Aorta (tissue), 5 donors: ENCODE measurements around the gene DIS3. TPM values are rescaled to one million over a fixed set of nuclear protein-coding genes. Genes with fewer than 3 reads are reported as not detected.
"Not testable (repeated sequence)": the region's sequence is repeated elsewhere in the genome, so short reads cannot be mapped to it uniquely, and the experiment has no call there.

Source experiments
- ATAC-seq: fragments of 200-7000 bp; cut with Tn5 transposase; one replicate; pipeline ENCODE4 v1.9.1; 2022; ENCODE audit warnings: moderate library complexity; ENCODE audit not compliant: low FRiP score
- DNase-seq, 2 donors: peaks; one replicate each; pipeline ENCODE4 v3.0.0-alpha.2; 2020
- H3K27ac ChIP-seq, 2 donors: one replicate each; pipeline ENCODE4 v1.5.1; 2013; ENCODE audit warnings: low read length in 2 of 2, mild to moderate bottlenecking in 2 of 2, moderate library complexity in 2 of 2, control low read depth in 1 of 2, inconsistent platforms in 1 of 2, low read depth in 1 of 2
- H3K27me3 ChIP-seq, 2 donors: one replicate each; pipeline ENCODE4 v1.6.1; 2013; ENCODE audit warnings: control low read depth in 1 of 2, low read length in 1 of 2, mild to moderate bottlenecking in 1 of 2, moderate library complexity in 1 of 2; ENCODE audit not compliant: insufficient read depth in 2 of 2, control insufficient read depth in 1 of 2
- H3K36me3 ChIP-seq, 2 donors: one replicate each; pipeline ENCODE4 v1.6.1; 2013; ENCODE audit warnings: control low read depth in 1 of 2, low read length in 1 of 2, mild to moderate bottlenecking in 1 of 2; ENCODE audit not compliant: insufficient read depth in 2 of 2, control insufficient read depth in 1 of 2
- H3K4me1 ChIP-seq, 2 donors: one replicate each; pipeline ENCODE4 v1.6.1; 2013; ENCODE audit warnings: low read length in 2 of 2, control low read depth in 1 of 2, mild to moderate bottlenecking in 1 of 2, moderate library complexity in 1 of 2; ENCODE audit not compliant: insufficient read depth in 2 of 2, control insufficient read depth in 1 of 2
- H3K4me3 ChIP-seq, 2 donors: one replicate each; pipeline ENCODE4 v1.5.1; 2013; ENCODE audit warnings: low read length in 2 of 2, control low read depth in 1 of 2, mild to moderate bottlenecking in 1 of 2
- H3K9me3 ChIP-seq: one replicate; pipeline ENCODE4 v1.6.1; 2013; ENCODE audit warnings: mild to moderate bottlenecking, low read length; ENCODE audit not compliant: control insufficient read depth
- WGBS, 2 donors: extraction: QIAGEN DNeasy Blood & Tissue Kit; methylation state at CpG; one replicate each; pipeline ENCODE4 v1.1.7; 2013; 5-methylcytosine and 5-hydroxymethylcytosine counted together
- intact Hi-C, 2 donors: fragments of 100-400 bp; cut with DNase I; formaldehyde crosslinking; loops; one replicate each; pipeline versions ENCODE4 v1.14.2 to v1.15.0; 2022
- polyA plus RNA-seq, 2 donors: library from polyadenylated mRNA; stranded (reverse); fragments of 200-250 nt; gene quantifications; one replicate each; pipeline ENCODE4 v1.2.3, GENCODE V29; 2013
- total RNA-seq, 2 donors: library from RNA; stranded (reverse); fragmentation: NEBNext Ultra II Directional; extraction: Animal tissue kit (Norgen Biotek cat#: 25700); gene quantifications; one replicate each; pipeline ENCODE4 v1.2.1, GENCODE V29; 2021
- donor health status: healthy with polysubstance abuse.
- donor health status: Bipolar disorder and iron deficiency.
- donor health status: DM: no; HTN: no; CAD: no.
- donor health status: DM: no; HTN: no; CAD: no.
- donor health status: DM: yes; HTN: yes; CAD: no.

DIS3 gene
- total and polyA plus RNA-seq, 4 donors, result 6.5 to 27.8 (median 19.8) TPM

GRCh38 chr13:72805676-72806346, 24.1 kb upstream of the DIS3 start:
- no peaks in the 10 kb centered on the region for H3K27me3 ChIP-seq
- no peak overlapping the region for H3K4me3 ChIP-seq
- 96 to 98% methylated on average over 1 of the region's 1 CpG for WGBS, 2 donors
- H3K9me3 ChIP-seq, result no peaks in the 10 kb centered on the region
- intact Hi-C loops, result no loop called here
- ATAC-seq, result no peak
- DNase-seq, result no peak
- no peak overlapping the region for H3K27ac ChIP-seq
- H3K4me1 ChIP-seq, result no peaks in the 10 kb centered on the region
- H3K36me3 ChIP-seq, result peaks cover 0 to 1% of the 10 kb centered on the region in 2 donors

GRCh38 chr13:72804301-72804700, 22.6 kb upstream of the DIS3 start:
- H3K36me3 ChIP-seq, result peaks cover 2 to 4% of the 10 kb centered on the region in 2 donors
- intact Hi-C loops, result no loop called here
- WGBS, 2 donors, result 78 to 97% methylated on average over 1 of the region's 1 CpG
- no peaks in the 10 kb centered on the region for H3K9me3 ChIP-seq
- H3K4me1 ChIP-seq, result no peaks in the 10 kb centered on the region
- ATAC-seq (no peak), DNase-seq (no peak)
- H3K27ac ChIP-seq, result no peak overlapping the region
- H3K4me3 ChIP-seq, result no peak overlapping the region
- H3K27me3 ChIP-seq, result no peaks in the 10 kb centered on the region

GRCh38 chr13:72798817-72799216, 17.1 kb upstream of the DIS3 start:
- WGBS, 2 donors, result 63 to 71% methylated on average over 3 of the region's 3 CpGs
- H3K36me3 ChIP-seq, result peaks cover 2 to 6% of the 10 kb centered on the region in 2 donors

GRCh38 chr13:72792640-72793039, 10.9 kb upstream of the DIS3 start:
- Histone ChIP-seq H3K4me1 (no peaks in the 10 kb centered on the region), H3K36me3 (peaks cover 0 to 2% of the 10 kb centered on the region in 2 donors)
- no peak for ATAC-seq

More at GRCh38 chr13:72798817-72799216, 17.1 kb upstream of the DIS3 start:
- intact Hi-C loops, result no loop called here
- Histone ChIP-seq H3K4me1 (no peaks in the 10 kb centered on the region), H3K27ac (no peak overlapping the region), H3K4me3 (no peak overlapping the region), H3K27me3 (no peaks in the 10 kb centered on the region), H3K9me3 (no peaks in the 10 kb centered on the region)
- no peak for ATAC-seq
- no peak for DNase-seq

GRCh38 chr13:72788831-72789230, 7.1 kb upstream of the DIS3 start:
- H3K36me3 ChIP-seq, result peaks cover 0 to 10% of the 10 kb centered on the region in 2 donors
- no peak for ATAC-seq
- WGBS, 2 donors, result 59 to 63% methylated on average over 1 of the region's 1 CpG

More at GRCh38 chr13:72792640-72793039, 10.9 kb upstream of the DIS3 start:
- Histone ChIP-seq H3K27ac (no peak overlapping the region), H3K4me3 (no peak overlapping the region), H3K9me3 (no peaks in the 10 kb centered on the region), H3K27me3 (no peaks in the 10 kb centered on the region)
- 97% methylated on average over 2 of the region's 2 CpGs for WGBS, 2 donors
- intact Hi-C loops, result no loop called here
- no peak for DNase-seq

GRCh38 chr13:72784679-72785078, 3.0 kb upstream of the DIS3 start:
- not testable (repeated sequence) for H3K27ac ChIP-seq, H3K36me3 ChIP-seq, H3K4me3 ChIP-seq, H3K4me1 ChIP-seq, H3K9me3 ChIP-seq, ATAC-seq, DNase-seq, H3K27me3 ChIP-seq
- intact Hi-C loops, result loop anchor here in 1 of 2 donors (5.0 kb wide), 1 partner anchor 57 kb away; the partner anchor contains the start of genes BORA and MZT1
- 88 to 89% methylated on average over 4 of the region's 4 CpGs for WGBS, 2 donors

More at GRCh38 chr13:72788831-72789230, 7.1 kb upstream of the DIS3 start:
- Histone ChIP-seq H3K27me3 (no peaks in the 10 kb centered on the region), H3K4me3 (no peak overlapping the region), H3K27ac (no peak overlapping the region), H3K4me1 (peaks cover 0 to 3% of the 10 kb centered on the region in 2 donors), H3K9me3 (no peaks in the 10 kb centered on the region)
- DNase-seq, result no peak
- intact Hi-C loops, result no loop called here

GRCh38 chr13:72782717-72783116, 1.0 kb upstream of the DIS3 start:
- Histone ChIP-seq H3K4me1 (peaks cover 1 to 6% of the 10 kb centered on the region in 2 donors), H3K27me3 (no peaks in the 10 kb centered on the region), H3K9me3 (no peaks in the 10 kb centered on the region), H3K4me3 (peak overlapping the region; percentile 73 to 96), H3K36me3 (peaks cover 0 to 9% of the 10 kb centered on the region in 2 donors), H3K27ac (no peak overlapping the region)
- no peak for ATAC-seq
- WGBS, 2 donors, result 0 to 1% methylated on average over 7 of the region's 7 CpGs
- intact Hi-C loops, result loop anchor here in 1 of 2 donors (5.0 kb wide), 1 partner anchor 55 kb away; the partner anchor contains the start of genes BORA and MZT1
- no peak for DNase-seq

- intact Hi-C loops, result no loop called here
- peaks cover 3 to 4% of the 10 kb centered on the region in 2 donors for H3K36me3 ChIP-seq
- WGBS, 2 donors, result 68 to 74% methylated on average over 2 of the region's 2 CpGs
These were observed 7.7 kb downstream of the DIS3 start for GRCh38 chr13:72774019-72774418.

GRCh38 chr13:72763411-72763810, 18.3 kb downstream of the DIS3 start:
- no peaks in the 10 kb centered on the region for H3K9me3 ChIP-seq
- no peaks in the 10 kb centered on the region for H3K4me1 ChIP-seq
- no peak overlapping the region for H3K27ac ChIP-seq
- WGBS, 2 donors, result 18 to 21% methylated on average over 2 of the region's 2 CpGs
- DNase-seq (no peak), ATAC-seq (no peak)
- intact Hi-C loops, result no loop called here
- no peaks in the 10 kb centered on the region for H3K27me3 ChIP-seq
- H3K36me3 ChIP-seq, result peaks cover 3 to 5% of the 10 kb centered on the region in 2 donors
- no peak overlapping the region for H3K4me3 ChIP-seq

More at GRCh38 chr13:72774019-72774418, 7.7 kb downstream of the DIS3 start:
- Histone ChIP-seq H3K9me3 (no peaks in the 10 kb centered on the region), H3K27ac (no peak overlapping the region), H3K27me3 (no peaks in the 10 kb centered on the region), H3K4me1 (no peaks in the 10 kb centered on the region), H3K4me3 (no peak overlapping the region)
- DNase-seq (no peak), ATAC-seq (no peak)
